Measurements from ENCODE around the gene ST6GAL1. TPM values are rescaled to one million over a fixed set of nuclear protein-coding genes. Genes with fewer than 3 reads are reported as not detected.

The ST6GAL1 gene
- total and polyA plus RNA-seq, 2 of the 4 experiments (the other 2 are of a cell fraction), result 1.4 to 2.9 TPM

- Histone ChIP-seq H4K20me1 (ENCODE audit: insufficient read depth, low read length) (no peaks in the 10 kb centered on the region), H3K23ac (ENCODE audit: low read depth, low read length) (no peak overlapping the region), H2BK15ac (ENCODE audit: low read depth, low read length) (no peak overlapping the region), H3K4me1 (ENCODE audit: control insufficient read depth, insufficient read depth, low read length) (no peaks in the 10 kb centered on the region), H3K27ac (ENCODE audit: insufficient read depth, low read length) (no peak overlapping the region), H3K14ac (replicated peaks; ENCODE audit: low read depth, low read length) (no peak overlapping the region), H4K91ac (ENCODE audit: insufficient read depth, low read depth, low read length) (no peak overlapping the region), H4K5ac (ENCODE audit: low read depth, low read length) (no peak overlapping the region), H3K9me3 (ENCODE audit: control insufficient read depth, insufficient read depth, low read length) (no peaks in the 10 kb centered on the region), H2AK9ac (replicated peaks; ENCODE audit: low read depth, low read length, poor library complexity) (no peak overlapping the region), H3K9me1 (ENCODE audit: insufficient read depth, low read length) (no peaks in the 10 kb centered on the region), H3K18ac (ENCODE audit: low read depth, low read length) (no peak overlapping the region), H3K4ac (ENCODE audit: low read depth, low read length) (no peak overlapping the region), H3K4me3 (ENCODE audit: insufficient read depth, low read depth, low read length) (no peak overlapping the region), H2BK20ac (ENCODE audit: low read depth, low read length) (no peak overlapping the region), H3K56ac (ENCODE audit: extremely low read depth, insufficient read depth, low read length) (no peak overlapping the region), H2BK120ac (ENCODE audit: low read depth, low read length) (no peak overlapping the region), H3K79me1 (ENCODE audit: low read depth in 1 of 2, low read length in 2 of 2) (no peaks in the 10 kb centered on the region), H3K36me3 (ENCODE audit: control insufficient read depth, insufficient read depth, low read length) (no peaks in the 10 kb centered on the region), H3K4me2 (ENCODE audit: low read depth, low read length) (no peak overlapping the region), H3K9ac (ENCODE audit: low read depth, low read length) (no peak overlapping the region), H4K8ac (ENCODE audit: low read depth in 2 of 2, low read length in 2 of 2) (no peak overlapping the region), H2AK5ac (ENCODE audit: low read depth, low read length) (no peak overlapping the region), H3K27me3 (ENCODE audit: control insufficient read depth, insufficient read depth, low read length) (peaks cover 15% of the 10 kb centered on the region), H2BK5ac (ENCODE audit: low read depth, low read length, poor library complexity, severe bottlenecking) (no peak overlapping the region), H2AFZ (replicated peaks; ENCODE audit: low read length, poor library complexity) (no peak overlapping the region)
- ChIA-PET CTCF (no interaction called here), POLR2A (ENCODE audit: unreplicated experiment) (no interaction called here)
- in situ Hi-C loops (cut with MboI; ENCODE audit: low sequenced_read_pairs) (no loop called here), intact Hi-C loops (cut with micrococcal nuclease) (no loop called here), dilution Hi-C loops (cut with HindIII; ENCODE audit: low sequenced_read_pairs, unreplicated experiment) (no loop called here)
- TF ChIP-seq MXI1 (IDR thresholded peaks at IDR 0.05; ENCODE audit: borderline replicate concordance, low read depth, low read length) (no peak), CEBPB (IDR thresholded peaks at IDR 0.05; ENCODE audit: low read depth, low read length) (no peak), POLR2A (IDR thresholded peaks at IDR 0.05; ENCODE audit: low read depth, low read length) (no peak), MAZ (IDR thresholded peaks at IDR 0.05; ENCODE audit: borderline replicate concordance, low read depth, low read length) (no peak), BHLHE40 (IDR thresholded peaks at IDR 0.05; ENCODE audit: low read depth, low read length) (no peak), CHD1 (IDR thresholded peaks at IDR 0.05; ENCODE audit: low read depth, low read length) (no peak), NFE2L2 (IDR thresholded peaks at IDR 0.05; ENCODE audit: low read depth, low read length) (no peak), RCOR1 (IDR thresholded peaks at IDR 0.05; ENCODE audit: insufficient replicate concordance, low read length) (no peak), RAD21 (IDR thresholded peaks at IDR 0.05; ENCODE audit: low read length) (no peak), CTCF (conservative IDR thresholded peaks at IDR 0.05; ENCODE audit: low read depth, low read length) (no peak), FOS (IDR thresholded peaks at IDR 0.05; ENCODE audit: low read depth, low read length) (no peak), ELK1 (IDR thresholded peaks at IDR 0.05; ENCODE audit: borderline replicate concordance, low read depth, low read length) (no peak), USF2 (IDR thresholded peaks at IDR 0.05; ENCODE audit: low read depth, low read length) (no peak), SMC3 (IDR thresholded peaks at IDR 0.05; ENCODE audit: low read depth, low read length) (no peak), MAFK (IDR thresholded peaks at IDR 0.05; ENCODE audit: low read depth, low read length) (no peak), RFX5 (IDR thresholded peaks at IDR 0.05; ENCODE audit: low read depth, low read length) (no peak)
- no peak for DNase-seq
- ATAC-seq (ENCODE audit: low read depth), result no peak
- 73% methylated on average over 2 of the region's 5 CpGs; no CpG with 5 or more reads in 1 of the 2 experiments for WGBS, 2 experiments (ENCODE audit: extremely low coverage in 2 of 2, insufficient read length in 1 of 2)
- no TSS peak for BruUV-seq (replicated peaks)
Measured at GRCh38 chr3:186922790-186923189, 7.5 kb upstream of the ST6GAL1 start.
